ENCODE measurements around the gene SERTAD2.

SERTAD2 gene

DNA sequence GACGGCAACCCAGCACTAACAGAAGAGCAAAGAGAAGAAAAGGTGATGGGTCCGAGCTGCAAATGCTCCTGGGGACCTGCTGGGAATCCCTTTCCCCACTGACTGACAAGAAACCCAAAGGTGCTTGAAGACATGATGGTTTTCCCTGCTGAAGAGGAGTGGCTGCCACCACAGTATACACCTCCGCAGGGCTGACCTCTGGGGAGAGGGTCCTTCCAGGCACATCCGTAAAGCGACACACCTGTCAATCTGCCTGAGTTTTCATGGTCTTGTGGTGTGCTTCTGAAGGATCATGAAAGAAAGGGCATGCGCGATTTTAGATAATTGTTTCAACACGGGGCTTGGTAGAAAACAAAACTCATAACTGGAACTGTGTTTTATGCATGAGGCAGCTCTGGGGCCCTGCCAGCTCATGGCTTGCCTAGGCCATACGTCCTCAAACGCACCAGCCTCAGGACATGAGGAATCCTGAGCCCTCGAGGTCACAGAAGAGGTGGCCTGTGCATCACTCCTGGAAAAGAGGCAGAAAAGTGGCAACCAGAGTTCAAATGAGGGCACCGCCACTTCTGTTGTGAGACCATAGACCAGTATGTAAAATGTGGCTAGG lies 51.8 kb downstream of the SERTAD2 start:
- TF ChIP-seq, protein P1, sequence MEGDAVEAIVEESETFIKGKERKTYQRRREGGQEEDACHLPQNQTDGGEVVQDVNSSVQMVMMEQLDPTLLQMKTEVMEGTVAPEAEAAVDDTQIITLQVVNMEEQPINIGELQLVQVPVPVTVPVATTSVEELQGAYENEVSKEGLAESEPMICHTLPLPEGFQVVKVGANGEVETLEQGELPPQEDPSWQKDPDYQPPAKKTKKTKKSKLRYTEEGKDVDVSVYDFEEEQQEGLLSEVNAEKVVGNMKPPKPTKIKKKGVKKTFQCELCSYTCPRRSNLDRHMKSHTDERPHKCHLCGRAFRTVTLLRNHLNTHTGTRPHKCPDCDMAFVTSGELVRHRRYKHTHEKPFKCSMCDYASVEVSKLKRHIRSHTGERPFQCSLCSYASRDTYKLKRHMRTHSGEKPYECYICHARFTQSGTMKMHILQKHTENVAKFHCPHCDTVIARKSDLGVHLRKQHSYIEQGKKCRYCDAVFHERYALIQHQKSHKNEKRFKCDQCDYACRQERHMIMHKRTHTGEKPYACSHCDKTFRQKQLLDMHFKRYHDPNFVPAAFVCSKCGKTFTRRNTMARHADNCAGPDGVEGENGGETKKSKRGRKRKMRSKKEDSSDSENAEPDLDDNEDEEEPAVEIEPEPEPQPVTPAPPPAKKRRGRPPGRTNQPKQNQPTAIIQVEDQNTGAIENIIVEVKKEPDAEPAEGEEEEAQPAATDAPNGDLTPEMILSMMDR (IDR thresholded peaks at IDR 0.05) = no peak
- no peak overlapping the region for H3K4me3 ChIP-seq
- DNase-seq (ENCODE audit: low spot score) = no peak
- no peak overlapping the region for H3K27ac ChIP-seq

DNA sequence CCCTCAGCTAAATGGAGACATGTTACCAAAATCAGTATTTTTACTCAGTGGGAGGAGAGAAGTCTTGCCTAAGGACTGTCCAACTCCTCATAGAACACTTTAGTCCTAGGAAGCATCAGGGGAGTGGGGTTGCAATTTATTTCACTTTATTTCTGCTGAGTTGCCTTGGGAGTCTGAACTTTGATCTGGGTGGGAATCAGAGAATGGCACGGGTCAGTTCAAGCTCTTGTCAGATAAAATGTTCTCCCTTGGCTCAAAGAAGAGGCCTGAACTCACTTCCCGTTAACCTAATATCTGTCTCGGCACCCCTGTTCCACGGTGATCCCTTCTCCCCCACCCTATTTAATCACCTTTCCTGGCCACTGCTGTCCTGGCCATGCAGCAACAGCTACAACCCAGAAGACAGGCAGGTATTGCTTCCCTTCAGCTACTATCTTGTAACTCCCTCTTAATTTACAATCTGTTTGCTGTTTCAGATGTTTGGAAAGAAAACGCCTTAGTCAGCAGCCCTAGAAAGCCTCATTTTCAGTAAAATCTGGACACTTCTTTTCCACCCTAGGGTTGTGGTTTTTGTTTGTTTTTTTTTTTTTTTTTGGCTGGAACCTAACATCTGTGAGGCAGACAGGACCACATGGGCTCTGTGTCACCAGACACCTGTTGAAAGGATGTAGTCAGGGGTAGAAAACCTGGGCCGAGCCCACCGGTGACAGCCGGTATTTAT lies 52.5 kb downstream of the SERTAD2 start:
- H3K27ac ChIP-seq = no peak overlapping the region
- DNase-seq (ENCODE audit: low spot score) = no peak
- TF ChIP-seq, protein P1 (IDR thresholded peaks at IDR 0.05) = no peak

DNA sequence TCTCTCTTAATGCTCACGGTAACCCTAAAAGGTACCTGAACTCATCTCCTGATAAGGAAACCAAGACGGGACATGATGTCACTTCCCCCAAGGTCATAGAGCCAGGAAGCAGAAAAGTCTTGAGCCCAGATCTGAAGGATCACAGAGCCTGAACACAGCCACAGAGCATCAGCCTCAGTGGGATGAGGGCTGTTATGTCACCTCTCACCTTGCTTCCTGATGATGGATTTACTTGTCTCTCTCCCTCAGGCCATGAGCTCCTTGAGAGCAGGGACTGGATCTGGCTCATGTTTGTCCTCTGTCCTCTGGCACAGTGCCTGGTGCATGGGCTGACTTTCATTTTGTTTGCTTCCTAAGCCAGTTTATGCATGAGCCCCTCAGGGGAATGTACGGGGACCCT lies 54.2 kb downstream of the SERTAD2 start:
- TF ChIP-seq, protein P1 (IDR thresholded peaks at IDR 0.05) = no peak
- DNase-seq (ENCODE audit: low spot score) = no peak
- Histone ChIP-seq H3K27ac (no peak overlapping the region), H3K4me3 (no peak overlapping the region)

More for the DNA sequence above, 52.5 kb downstream of the SERTAD2 start:
- H3K4me3 ChIP-seq = no peak overlapping the region

DNA sequence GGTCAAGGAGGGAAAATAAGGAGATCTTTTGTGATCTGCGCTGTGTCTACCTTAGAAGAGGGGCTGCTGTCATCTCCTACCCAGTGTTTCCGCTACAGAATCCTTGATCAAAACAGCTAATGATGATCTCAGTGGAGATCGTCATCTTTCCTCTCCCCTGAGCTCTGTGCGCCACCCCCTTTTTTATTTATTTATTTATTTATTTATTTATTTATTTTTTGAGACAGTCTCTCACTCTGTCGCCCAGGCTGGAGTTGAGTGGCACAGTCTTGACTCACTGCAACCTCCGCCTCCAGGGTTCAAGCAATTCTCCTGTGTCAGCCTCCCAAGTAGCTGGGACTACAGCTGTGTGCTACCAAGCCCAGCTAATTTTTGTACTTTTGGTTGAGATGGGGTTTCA lies 55.5 kb downstream of the SERTAD2 start:
- no peak overlapping the region for H3K27ac ChIP-seq
- TF ChIP-seq, protein P1 (IDR thresholded peaks at IDR 0.05) = no peak
- H3K4me3 ChIP-seq = no peak overlapping the region
- no peak for DNase-seq (ENCODE audit: low spot score)

DNA sequence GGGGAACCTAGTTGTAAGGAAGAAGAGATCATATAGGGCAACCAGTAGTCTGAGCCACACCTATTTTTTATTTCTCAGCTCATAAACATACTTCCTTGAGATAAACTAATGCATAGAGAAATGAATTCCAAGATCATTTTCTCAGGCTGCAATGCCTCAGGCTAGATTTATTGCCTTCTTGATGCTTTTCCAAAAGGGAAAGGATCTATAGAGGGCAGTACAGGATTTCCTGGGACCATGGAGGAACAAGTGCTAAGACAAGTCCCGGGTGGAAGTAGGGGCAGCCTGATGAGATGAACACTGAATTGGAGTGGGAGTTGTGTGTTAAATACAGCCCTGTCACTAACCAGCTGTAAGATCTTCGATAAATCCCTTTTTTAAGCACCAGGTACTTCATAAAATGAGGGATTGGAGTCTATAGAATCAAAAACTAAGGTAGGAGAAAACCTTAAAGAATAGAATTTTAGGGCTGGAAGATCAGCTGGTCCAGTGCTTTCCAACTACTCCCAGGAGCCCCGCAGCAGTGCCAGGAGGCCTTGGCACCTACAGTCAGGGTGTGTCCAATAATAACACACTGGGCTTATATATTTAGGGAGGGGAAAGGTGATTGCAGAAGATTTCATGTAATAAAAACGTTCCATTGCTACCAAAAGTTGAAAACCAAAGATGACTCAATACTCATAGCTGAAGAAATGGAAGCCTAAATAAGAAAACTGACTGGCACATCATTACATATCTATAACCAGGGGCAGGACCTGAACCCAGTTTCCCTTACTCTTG lies 58.1 kb downstream of the SERTAD2 start:
- Histone ChIP-seq H3K4me3 (no peak overlapping the region), H3K27ac (no peak overlapping the region)
- TF ChIP-seq, protein P1 (IDR thresholded peaks at IDR 0.05) = no peak
- DNase-seq (ENCODE audit: low spot score) = no peak

DNA sequence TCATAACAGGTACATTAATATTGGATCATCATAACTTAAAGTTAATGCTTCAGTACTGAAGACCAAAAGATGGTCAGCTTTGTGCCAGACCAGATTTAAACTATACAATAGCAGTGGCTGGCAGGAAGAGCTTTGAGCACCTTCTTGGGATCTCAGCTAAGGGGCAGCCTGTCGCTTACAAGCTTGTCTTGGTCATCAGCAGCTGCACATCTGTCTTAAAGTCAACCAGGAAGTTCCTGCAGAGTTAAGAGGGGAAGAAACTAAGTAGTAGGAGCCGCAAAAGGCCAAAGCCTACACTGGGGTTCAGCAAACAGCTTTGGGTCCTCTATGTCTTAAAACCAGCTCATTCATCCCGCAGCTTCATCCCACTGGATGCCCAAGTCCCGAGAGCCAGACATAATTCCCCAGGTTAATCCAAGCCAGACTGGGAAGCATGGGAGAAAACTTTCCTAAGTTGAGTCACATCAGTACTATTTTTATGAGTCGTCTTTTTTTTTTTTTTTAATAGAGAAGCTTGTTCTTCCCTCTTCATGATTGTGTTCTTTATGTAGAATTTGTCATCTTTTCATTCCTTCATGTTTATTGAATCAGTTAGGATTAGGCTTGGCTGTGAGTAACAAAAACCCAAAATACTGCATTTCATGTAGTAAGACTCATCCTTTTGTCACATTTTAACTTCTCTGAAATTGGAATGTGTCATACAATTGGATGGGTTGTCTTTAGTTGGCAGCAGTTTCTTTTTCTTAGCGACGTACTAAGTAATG lies 59.3 kb downstream of the SERTAD2 start:
- no peak overlapping the region for H3K4me3 ChIP-seq
- no peak overlapping the region for H3K27ac ChIP-seq
- TF ChIP-seq, protein P1 (IDR thresholded peaks at IDR 0.05) = no peak
- no peak for DNase-seq (ENCODE audit: low spot score)

Measured in coronary artery (tissue), 2 donors.